NCI-H748 treated with DMSO at 0.1 percent for 48 hours (cell line): ENCODE results near the gene PLIN5.
"Not testable (repeated sequence)": the region's sequence is repeated elsewhere in the genome, so short reads cannot be mapped to it uniquely, and the experiment has no call there.

Experiments
- DNase-seq: peaks from one replicate; lab custom pipeline; 2025; lab: John Stamatoyannopoulos, UW

PLIN5 gene

GRCh38 chr19:4567584-4568071 is 32.6 kb upstream of the PLIN5 start:
- DNase-seq, result no peak

DNA sequence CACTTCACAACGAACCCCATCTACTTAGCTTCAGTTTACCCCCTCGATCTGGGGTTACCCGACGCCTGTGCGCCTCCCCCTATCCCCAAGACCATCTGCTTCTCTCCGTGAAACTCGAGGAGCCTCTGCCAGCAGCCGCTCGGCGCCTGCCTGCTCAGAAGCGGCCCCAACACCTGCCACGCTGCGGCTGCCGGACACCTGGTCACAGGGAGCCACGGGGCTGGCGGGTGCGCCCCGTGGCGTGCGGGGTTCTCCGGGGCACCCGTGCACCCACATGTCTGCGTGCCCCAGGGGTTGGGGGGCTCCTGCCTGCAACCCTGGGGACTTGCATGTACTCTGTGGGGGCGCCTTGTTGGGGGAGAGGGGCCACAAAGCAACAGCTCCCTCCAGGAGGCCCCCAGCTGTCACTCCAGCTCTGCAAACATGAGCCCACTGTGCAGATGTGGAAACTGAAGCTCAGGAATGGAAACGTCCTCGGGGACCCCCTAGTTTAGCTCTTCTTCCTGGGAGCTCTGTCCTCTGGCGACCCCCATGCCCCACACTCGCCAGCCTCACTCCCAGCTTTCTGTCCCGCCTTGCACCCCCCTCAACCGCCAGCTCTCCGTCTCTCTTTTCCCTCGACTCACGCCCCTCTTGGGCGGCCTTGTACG is 31.5 kb upstream of the PLIN5 start:
- DNase-seq, result no peak

DNA sequence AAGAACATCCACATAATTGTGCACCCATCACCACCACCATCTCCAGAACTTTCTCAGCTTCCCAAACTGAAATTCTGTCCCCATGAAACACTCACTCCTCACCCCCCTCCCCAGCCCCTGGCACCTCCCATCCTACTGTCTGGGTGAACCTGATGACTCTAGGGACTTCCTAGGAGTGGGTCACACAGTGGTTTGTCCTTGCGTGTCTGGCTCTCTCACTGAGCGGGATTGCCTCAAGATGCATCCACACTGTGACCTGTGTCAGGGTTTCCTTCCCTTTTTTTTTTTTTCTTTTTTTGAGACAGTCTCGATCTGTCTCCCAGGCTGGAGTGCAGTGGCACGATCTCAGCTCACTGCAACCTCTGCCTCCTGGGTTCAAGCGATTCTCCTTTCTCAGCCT is 28.5 kb upstream of the PLIN5 start:
- DNase-seq, result not testable (repeated sequence)

DNA sequence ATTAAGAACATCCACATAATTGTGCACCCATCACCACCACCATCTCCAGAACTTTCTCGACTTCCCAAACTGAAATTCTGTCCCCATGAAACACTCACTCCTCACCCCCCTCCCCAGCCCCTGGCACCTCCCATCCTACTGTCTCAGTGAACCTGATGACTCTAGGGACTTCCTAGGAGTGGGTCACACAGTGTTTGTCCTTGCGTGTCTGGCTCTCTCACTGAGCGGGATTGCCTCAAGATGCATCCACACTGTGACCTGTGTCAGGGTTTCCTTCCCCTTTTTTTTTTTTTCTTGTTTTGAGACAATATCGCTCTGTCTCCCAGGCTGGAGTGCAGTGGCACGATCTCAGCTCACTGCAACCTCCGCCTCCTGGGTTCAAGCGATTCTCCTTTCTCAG is 27.1 kb upstream of the PLIN5 start:
- not testable (repeated sequence) for DNase-seq

DNA sequence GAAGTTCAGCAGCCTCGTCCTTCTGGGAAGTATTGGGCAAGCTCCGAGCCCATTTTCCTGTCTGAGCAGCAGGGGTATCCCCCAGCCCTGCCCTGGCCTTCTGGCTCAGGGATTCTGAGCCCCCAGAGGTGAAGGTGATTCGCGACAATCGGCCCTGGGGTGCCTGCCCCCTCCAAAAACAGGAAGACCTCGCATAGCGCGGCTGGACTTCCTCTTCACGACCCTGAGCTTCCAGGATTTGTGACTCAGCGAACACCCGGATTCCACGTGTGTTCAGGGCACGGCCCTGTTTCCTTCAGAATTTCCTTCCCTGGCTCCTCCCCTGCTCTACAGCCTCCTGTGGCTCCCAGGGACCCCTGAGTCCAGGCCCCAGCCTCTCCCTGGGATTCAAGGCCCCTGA is 24.5 kb upstream of the PLIN5 start, which contains the start of gene SEMA6B:
Gene SEMA6B, minus strand, starts transcription at position 116 of the 400 bp plus-strand sequence. CDS start 1,227 bp downstream, outside the sequence.
- DNase-seq, result no peak

GRCh38 chr19:4557971-4558941 is 23.2 kb upstream of the PLIN5 start:
- peak; percentile 13 for DNase-seq

DNA sequence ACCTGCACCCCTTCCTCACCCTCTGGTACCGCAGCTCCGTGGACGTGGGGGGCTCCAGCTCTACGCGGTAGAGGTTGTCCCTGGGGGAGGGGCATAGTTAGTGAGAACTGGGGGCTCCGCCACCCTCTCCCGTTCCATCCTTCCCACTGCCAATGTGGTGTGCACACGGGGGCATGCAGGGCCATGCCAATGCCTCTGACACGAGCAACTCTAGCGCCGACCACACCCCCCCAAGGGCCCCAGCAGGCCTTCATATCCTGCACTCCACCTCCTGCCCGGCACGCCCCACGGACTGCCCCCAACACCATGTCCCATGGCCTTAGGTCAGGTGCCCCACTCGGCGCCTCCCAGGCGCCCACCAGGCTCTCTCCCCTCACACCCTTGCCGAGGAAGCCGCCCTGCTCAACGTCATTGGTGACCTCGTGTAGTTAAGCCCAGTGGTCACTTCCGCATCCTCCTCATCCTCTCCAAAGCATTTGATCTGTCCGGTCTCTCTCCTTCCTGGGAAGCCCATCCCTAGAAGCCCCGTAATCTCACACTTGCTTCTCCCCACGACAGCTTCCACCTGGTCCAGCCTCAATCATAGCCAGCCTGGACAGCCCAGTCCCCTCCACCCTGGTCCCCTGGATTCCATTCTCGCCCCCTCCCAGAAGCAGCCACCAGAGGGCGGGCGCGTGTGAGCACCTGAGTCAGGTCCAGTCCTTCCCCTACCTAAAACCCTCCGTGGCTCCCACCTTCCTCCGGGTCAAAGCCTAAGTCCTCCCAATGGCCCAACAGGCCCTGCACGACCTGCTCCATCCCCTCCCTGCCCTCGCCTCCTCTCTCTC is 22.3 kb upstream of the PLIN5 start:
- no peak for DNase-seq

GRCh38 chr19:4556597-4557127 is 21.6 kb upstream of the PLIN5 start:
- DNase-seq, result peak; percentile 23

DNA sequence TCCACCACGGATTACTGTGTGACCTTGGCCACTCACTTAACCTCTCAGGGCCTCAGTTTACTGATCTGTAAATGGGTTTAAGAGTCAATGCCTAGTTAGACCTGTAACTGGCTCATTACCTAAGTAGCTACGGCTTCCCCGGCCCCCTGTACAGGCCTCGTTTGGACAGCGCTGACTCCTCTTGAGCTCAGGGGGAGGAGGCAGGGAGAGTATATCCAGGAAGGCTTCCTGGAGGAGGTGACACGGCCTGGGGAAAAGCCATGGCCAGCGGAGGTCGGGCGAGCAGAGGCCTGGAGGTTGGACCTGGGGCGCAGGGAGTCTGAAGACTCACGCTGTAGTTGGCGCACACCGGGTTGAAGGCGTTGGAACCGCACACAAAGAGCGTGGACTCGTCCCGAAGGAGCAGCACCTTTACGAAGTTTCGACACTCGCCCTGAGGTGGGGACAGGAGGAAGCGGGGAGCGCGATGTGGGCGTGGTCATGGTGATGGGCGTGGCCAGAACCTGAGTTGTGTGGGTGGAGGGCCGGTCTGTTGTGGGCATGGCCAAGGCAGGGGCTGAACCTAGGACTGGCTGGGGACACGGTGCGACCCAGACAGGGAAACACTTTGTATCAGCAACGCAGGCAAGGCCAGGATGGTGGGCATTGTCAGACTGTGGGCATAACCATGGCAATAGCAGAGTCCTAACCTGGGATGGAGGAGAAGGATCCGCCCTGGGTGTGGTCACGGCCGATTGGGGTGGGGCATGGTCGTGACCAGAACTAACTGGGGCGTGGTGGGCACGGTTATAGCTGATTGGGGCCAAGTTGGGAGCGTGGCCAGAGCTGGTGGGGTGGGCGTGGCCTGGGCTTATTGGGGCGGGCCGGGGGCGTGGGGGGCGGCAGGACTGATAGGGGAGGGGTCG is 20.9 kb upstream of the PLIN5 start:
- peak; percentile 25 for DNase-seq

- DNase-seq, result no peak
These were observed 19.7 kb upstream of the PLIN5 start for GRCh38 chr19:4554717-4555116.

- DNase-seq, result no peak
These were observed 18.8 kb upstream of the PLIN5 start for GRCh38 chr19:4553775-4554174.

DNA sequence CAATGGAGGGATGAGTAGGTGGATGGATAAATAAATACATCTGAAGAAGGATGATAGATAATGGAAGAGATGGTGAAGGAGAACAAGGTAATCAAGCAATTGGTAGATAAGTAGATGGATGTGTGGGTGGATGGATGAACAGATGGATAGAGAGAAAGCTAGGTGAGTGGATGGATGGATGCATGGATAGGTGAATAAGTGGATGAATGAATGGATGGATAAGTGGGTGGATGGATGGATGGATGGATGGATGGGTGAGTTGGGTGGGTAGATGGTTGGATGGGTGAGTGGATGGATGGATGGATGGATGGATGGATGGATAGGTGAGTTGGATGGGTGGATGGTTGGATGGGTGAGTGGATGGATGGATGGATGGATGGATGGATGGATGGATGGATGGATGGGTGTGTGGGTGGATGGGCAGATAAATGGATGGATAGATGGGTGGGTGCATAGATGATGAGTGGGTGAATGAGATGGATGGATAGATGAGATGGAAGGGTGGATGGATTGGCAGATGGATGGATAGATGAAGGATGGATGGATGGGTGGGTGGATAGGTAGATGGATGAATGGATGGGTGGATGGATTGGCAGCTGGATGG is 18.2 kb upstream of the PLIN5 start:
- no peak for DNase-seq

DNA sequence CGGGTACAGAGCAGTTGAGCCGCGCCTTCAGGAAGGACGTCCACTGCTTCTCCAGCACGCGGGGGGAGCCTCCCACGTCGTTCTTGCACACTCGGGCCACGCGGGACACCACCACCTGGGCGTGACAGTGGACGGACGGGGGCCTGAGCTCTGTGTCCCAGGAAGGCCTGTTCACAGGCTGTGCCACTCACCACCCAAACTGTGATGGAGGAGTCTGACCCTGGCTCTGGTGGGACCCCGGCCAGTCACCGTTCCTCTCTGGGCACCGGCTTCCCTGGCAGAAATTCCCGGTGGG is 17.4 kb upstream of the PLIN5 start:
- no peak for DNase-seq

DNA sequence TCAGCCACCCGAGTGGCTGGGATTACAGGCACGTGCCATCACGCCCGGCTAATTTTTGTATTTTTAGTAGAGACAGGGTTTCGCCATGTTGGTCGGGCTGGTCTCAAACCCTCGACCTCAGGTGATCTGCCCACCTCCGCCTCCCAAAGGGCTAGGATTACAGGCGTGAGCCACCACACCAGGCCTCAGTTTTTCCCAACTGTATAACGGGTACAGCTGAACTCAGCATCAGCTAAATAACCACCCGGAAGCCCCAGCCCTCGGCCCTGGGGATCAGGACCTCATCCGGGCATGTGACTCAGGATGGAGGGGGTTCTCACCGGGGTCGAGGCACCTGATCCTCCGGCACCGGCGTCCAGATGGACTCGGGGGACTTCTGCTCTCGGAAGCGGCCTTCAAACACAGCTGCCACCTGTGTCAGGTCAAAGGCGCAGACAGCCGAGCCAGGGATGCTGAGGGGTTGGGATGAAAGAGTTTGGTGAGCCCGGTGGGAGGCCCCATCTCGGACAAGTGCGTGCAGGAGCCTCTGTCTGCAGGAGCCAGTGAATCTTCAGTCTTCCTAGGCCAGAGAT is 15.5 kb upstream of the PLIN5 start:
- no peak for DNase-seq

DNA sequence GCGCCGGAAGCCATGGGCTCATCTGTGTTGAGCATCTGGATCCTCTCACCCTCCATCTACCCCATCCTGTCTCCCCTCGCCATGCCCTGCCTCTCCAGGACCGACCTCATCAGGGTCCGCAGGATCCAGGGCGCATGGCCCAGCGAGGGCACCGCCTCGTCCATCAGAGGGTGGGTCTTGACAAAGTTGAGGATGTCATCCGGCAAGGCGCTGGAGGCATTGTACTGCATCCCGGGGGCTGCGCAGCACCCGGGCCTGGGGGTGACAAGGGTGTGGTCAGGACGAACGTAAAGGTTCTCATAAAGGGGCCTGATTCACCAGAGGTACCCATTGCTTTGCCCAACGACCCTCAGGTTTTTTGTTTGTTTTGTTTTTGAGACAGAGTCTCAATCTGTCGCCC is 15.0 kb upstream of the PLIN5 start:
- no peak for DNase-seq

DNA sequence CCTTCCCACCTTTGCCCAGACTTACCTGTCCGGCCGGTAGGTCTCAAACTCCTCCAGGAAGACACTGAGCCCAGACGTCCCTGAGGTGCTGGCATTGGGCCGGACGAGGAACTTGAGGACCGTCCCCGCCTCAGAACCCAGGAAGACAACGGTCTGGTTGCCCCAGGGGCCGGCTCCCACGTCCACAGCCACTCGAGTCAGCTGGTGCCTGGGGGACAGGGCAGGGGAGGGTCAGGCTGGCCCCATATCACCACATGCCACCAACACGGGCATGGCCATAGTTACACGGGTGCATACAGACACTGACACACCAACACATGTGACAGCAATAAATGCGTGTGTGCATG is 13.2 kb upstream of the PLIN5 start:
- DNase-seq, result no peak

GRCh38 chr19:4547303-4548237 is 12.5 kb upstream of the PLIN5 start:
- no peak for DNase-seq

DNA sequence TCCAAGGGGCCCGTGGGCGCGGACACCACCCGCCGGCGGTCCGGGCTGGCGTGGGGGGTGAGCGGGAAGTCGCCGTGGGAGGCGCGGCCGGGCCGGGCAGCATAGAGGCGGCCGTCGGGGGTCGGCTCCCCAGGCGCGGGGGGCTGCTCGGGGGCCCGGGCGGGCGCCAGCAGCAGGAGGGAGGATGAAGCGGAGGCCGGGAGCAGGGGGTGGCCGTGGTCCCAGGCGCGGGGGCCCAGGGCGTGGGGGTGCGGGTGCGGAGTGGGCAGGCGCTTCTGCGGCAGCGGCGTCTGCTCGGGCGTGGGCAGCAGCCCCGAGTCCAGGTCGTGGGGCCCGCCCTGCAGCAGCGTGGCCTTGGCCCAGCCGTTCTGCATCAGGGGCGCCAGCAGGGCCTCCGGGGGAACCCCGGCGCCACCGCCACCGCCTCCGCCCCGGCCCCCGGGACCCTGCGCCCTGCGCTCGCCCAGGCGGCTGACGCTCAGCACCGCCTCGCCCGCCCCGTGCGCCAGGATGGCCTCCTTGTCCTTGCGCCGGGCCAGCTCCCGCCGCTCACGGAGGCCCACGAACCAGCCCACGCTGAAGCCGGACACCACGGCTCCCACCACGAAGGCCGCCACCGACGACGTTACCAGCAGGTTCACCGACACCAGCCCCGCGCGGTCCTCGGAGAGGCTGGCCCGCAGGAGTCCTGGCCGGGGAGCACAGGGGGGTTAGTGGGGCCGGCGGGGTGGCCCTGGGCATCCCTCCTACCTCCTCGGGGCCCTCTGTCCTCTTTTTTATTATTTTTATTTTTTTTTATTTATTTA is 9.0 kb upstream of the PLIN5 start:
- no peak for DNase-seq
